ENCODE results near the gene CADPS2. TPM values are rescaled to one million over a fixed set of nuclear protein-coding genes. Genes with fewer than 3 reads are reported as not detected.

CADPS2 gene
- polyA plus RNA-seq, 1 donor (not counting 4 experiments of a cell fraction or from before 2014, with no cell fraction given): 0.35 TPM

- no peaks in the 10 kb centered on the region for H3K27me3 ChIP-seq (ENCODE audit: control insufficient read depth, extremely low read depth, insufficient read depth, low read length)
- TF ChIP-seq EZH2 (IDR thresholded peaks at IDR 0.05; ENCODE audit: low read length): no peak
- TF ChIP-seq CTCF (optimal IDR thresholded peaks at IDR 0.05 in 1 of 3, IDR thresholded peaks at IDR 0.05 in 1 of 3, conservative IDR thresholded peaks at IDR 0.05 in 1 of 3; ENCODE audit: extremely low read depth in 1 of 3, insufficient read depth in 2 of 3, low read length in 3 of 3): no peak
- H4K20me1 ChIP-seq (ENCODE audit: control insufficient read depth, extremely low read depth, insufficient read depth, low read length): no peaks in the 10 kb centered on the region
- H2AFZ ChIP-seq (ENCODE audit: control insufficient read depth, low read length): no peak overlapping the region
- H3K4me3 ChIP-seq (ENCODE audit: control insufficient read depth in 2 of 3, extremely low read depth in 1 of 3, insufficient read depth in 2 of 3, low read depth in 1 of 3, low read length in 3 of 3): no peak overlapping the region
- H3K4me1 ChIP-seq (ENCODE audit: control insufficient read depth, extremely low read depth, insufficient read depth, low read length): no peaks in the 10 kb centered on the region
- no peaks in the 10 kb centered on the region for H3K9me1 ChIP-seq (ENCODE audit: control insufficient read depth, extremely low read depth, insufficient read depth, low read length)
- dilution Hi-C loops (cut with MboI; ENCODE audit: extremely low pct_ligation_motif_present, low sequenced_read_pairs): no loop called here
- H3K79me2 ChIP-seq (ENCODE audit: control insufficient read depth, insufficient read depth, low read length): no peaks in the 10 kb centered on the region
- no peaks in the 10 kb centered on the region for H3K36me3 ChIP-seq (ENCODE audit: control insufficient read depth in 2 of 2, extremely low read depth in 1 of 2, insufficient read depth in 2 of 2, low read length in 2 of 2)
- FAIRE-seq (no peak), DNase-seq (ENCODE audit: low read depth, low spot score) (no peak)
- H3K27ac ChIP-seq (ENCODE audit: control insufficient read depth, insufficient read depth, low read length): no peak overlapping the region
- no peak overlapping the region for H3K4me2 ChIP-seq (ENCODE audit: control insufficient read depth, extremely low read depth, insufficient read depth, low read depth, low read length)
- no peaks in the 10 kb centered on the region for H3K9me3 ChIP-seq (ENCODE audit: control insufficient read depth, low read depth, low read length)
- H3K9ac ChIP-seq (ENCODE audit: control insufficient read depth, extremely low read depth, insufficient read depth, low read length): no peak overlapping the region
Measured at GRCh38 chr7:122291189-122291588, 595.1 kb downstream of the CADPS2 start.

- Histone ChIP-seq H3K4me2 (ENCODE audit: control insufficient read depth, extremely low read depth, insufficient read depth, low read depth, low read length) (no peak overlapping the region), H3K27me3 (ENCODE audit: control insufficient read depth, extremely low read depth, insufficient read depth, low read length) (no peaks in the 10 kb centered on the region), H2AFZ (ENCODE audit: control insufficient read depth, low read length) (no peak overlapping the region), H3K9ac (ENCODE audit: control insufficient read depth, extremely low read depth, insufficient read depth, low read length) (no peak overlapping the region), H3K4me1 (ENCODE audit: control insufficient read depth, extremely low read depth, insufficient read depth, low read length) (no peaks in the 10 kb centered on the region), H3K36me3 (ENCODE audit: control insufficient read depth in 2 of 2, extremely low read depth in 1 of 2, insufficient read depth in 2 of 2, low read length in 2 of 2) (no peaks in the 10 kb centered on the region), H3K9me3 (ENCODE audit: control insufficient read depth, low read depth, low read length) (no peaks in the 10 kb centered on the region), H4K20me1 (ENCODE audit: control insufficient read depth, extremely low read depth, insufficient read depth, low read length) (no peaks in the 10 kb centered on the region), H3K27ac (ENCODE audit: control insufficient read depth, insufficient read depth, low read length) (no peak overlapping the region), H3K79me2 (ENCODE audit: control insufficient read depth, insufficient read depth, low read length) (no peaks in the 10 kb centered on the region), H3K4me3 (ENCODE audit: control insufficient read depth in 2 of 3, extremely low read depth in 1 of 3, insufficient read depth in 2 of 3, low read depth in 1 of 3, low read length in 3 of 3) (no peak overlapping the region), H3K9me1 (ENCODE audit: control insufficient read depth, extremely low read depth, insufficient read depth, low read length) (no peaks in the 10 kb centered on the region)
- TF ChIP-seq CTCF (optimal IDR thresholded peaks at IDR 0.05 in 1 of 3, IDR thresholded peaks at IDR 0.05 in 1 of 3, conservative IDR thresholded peaks at IDR 0.05 in 1 of 3; ENCODE audit: extremely low read depth in 1 of 3, insufficient read depth in 2 of 3, low read length in 3 of 3) (no peak), EZH2 (IDR thresholded peaks at IDR 0.05; ENCODE audit: low read length) (no peak)
- DNase-seq (ENCODE audit: low read depth, low spot score) (no peak), FAIRE-seq (no peak)
- dilution Hi-C loops (cut with MboI; ENCODE audit: extremely low pct_ligation_motif_present, low sequenced_read_pairs): no loop called here
Measured at GRCh38 chr7:122290476-122290875, 595.8 kb downstream of the CADPS2 start.

Measured in keratinocyte (primary cell).